ENCODE results near the gene ADCK1. TPM values are rescaled to one million over a fixed set of nuclear protein-coding genes. Genes with fewer than 3 reads are reported as not detected.
"Not testable (repeated sequence)": the region's sequence is repeated elsewhere in the genome, so short reads cannot be mapped to it uniquely, and the experiment has no call there.

ADCK1 gene
- total RNA-seq (2.8 TPM), polyA plus RNA-seq (ENCODE audit: insufficient read depth in 1 of 8, insufficient read length in 8 of 8, low replicate concordance in 1 of 8) (1 to 10 TPM; 3.9 to 8.4 (median 6.7) TPM)
- long read RNA-seq, donor 1: 0 reads
- long read RNA-seq, donor 2, partial matches to known transcripts: 0 of 1 reads
- long read RNA-seq, donor 2, other reads (novel, unspliced or antisense): 0 of 1 reads
- long read RNA-seq, donor 3: 0 reads
- long read RNA-seq, donor 4: 0 reads
- long read RNA-seq, donor 5, partial matches to known transcripts: 0 of 1 reads
- long read RNA-seq, donor 5, other reads (novel, unspliced or antisense): 0 of 1 reads
- long read RNA-seq, donor 6, partial matches to known transcripts: 0 of 1 reads
- long read RNA-seq, donor 6, other reads (novel, unspliced or antisense): 0 of 1 reads
- long read RNA-seq, donor 7, partial matches to known transcripts: 0 of 1 reads
- long read RNA-seq, donor 7, other reads (novel, unspliced or antisense): 0 of 1 reads
- long read RNA-seq, donor 8, partial matches to known transcripts: 0 of 1 reads
- long read RNA-seq, donor 8, other reads (novel, unspliced or antisense): 0 of 1 reads
- long read RNA-seq, donor 9, partial matches to known transcripts: 0 of 1 reads
- long read RNA-seq, donor 9, other reads (novel, unspliced or antisense): 0 of 1 reads
- long read RNA-seq, donor 10: 0 reads
- long read RNA-seq, donor 11: 0 reads

- Histone ChIP-seq H3K36me3 (ENCODE audit: control insufficient read depth, insufficient read depth, low read length) (no peaks in the 10 kb centered on the region), H3K27ac (ENCODE audit: low read length) (peak within 1 kb of the TSS; percentile 54), H3K4me1 (ENCODE audit: control insufficient read depth, insufficient read depth, low read length) (peaks cover 2% of the 10 kb centered on the region), H3K4me3 (ENCODE audit: low read length) (peak within 1 kb of the TSS; percentile 60), H3K9me3 (replicated peaks; ENCODE audit: control insufficient read depth, low read depth, low read length) (no peaks in the 10 kb centered on the region), H3K27me3 (ENCODE audit: control insufficient read depth, insufficient read depth, low read length) (no peaks in the 10 kb centered on the region)
- DNase-seq: peak; percentile 91
- under 1% methylated on average over 62 of the region's 66 CpGs for WGBS (ENCODE audit: insufficient coverage)
These were observed at the start of gene ADCK1 for GRCh38 chr14:77799863-77800730. ADCK1 (plus strand) TSS chr14:77800109; CDS start chr14:77818979, 18,870 bp downstream.

GRCh38 chr14:77752266-77752665 is 47.6 kb upstream of the ADCK1 start:
- Histone ChIP-seq H3K27ac (ENCODE audit: low read length) (no peak overlapping the region), H3K4me1 (ENCODE audit: control insufficient read depth, insufficient read depth, low read length) (no peaks in the 10 kb centered on the region), H3K27me3 (ENCODE audit: control insufficient read depth, insufficient read depth, low read length) (no peaks in the 10 kb centered on the region), H3K36me3 (ENCODE audit: control insufficient read depth, insufficient read depth, low read length) (peaks cover 55% of the 10 kb centered on the region), H3K9me3 (replicated peaks; ENCODE audit: control insufficient read depth, low read depth, low read length) (no peaks in the 10 kb centered on the region), H3K4me3 (ENCODE audit: low read length) (no peak overlapping the region)
- WGBS (ENCODE audit: insufficient coverage): no CpG with 5 or more reads among the region's 2 CpGs
- DNase-seq: no peak

- H3K9me3 ChIP-seq (replicated peaks; ENCODE audit: control insufficient read depth, low read depth, low read length): no peaks in the 10 kb centered on the region
- no peak for DNase-seq
- H3K4me1 ChIP-seq (ENCODE audit: control insufficient read depth, insufficient read depth, low read length): no peaks in the 10 kb centered on the region
- H3K4me3 ChIP-seq (ENCODE audit: low read length): no peak overlapping the region
- H3K27me3 ChIP-seq (ENCODE audit: control insufficient read depth, insufficient read depth, low read length): no peaks in the 10 kb centered on the region
- no peak overlapping the region for H3K27ac ChIP-seq (ENCODE audit: low read length)
- WGBS (ENCODE audit: insufficient coverage): no CpG with 5 or more reads among the region's 3 CpGs
- H3K36me3 ChIP-seq (ENCODE audit: control insufficient read depth, insufficient read depth, low read length): peaks cover 52% of the 10 kb centered on the region
These were observed 47.0 kb upstream of the ADCK1 start for GRCh38 chr14:77752799-77753516.

GRCh38 chr14:77760381-77761204 is 39.3 kb upstream of the ADCK1 start, which contains the start of gene SNW1:
SNW1 (minus strand) TSS chr14:77761156; CDS start chr14:77761127, 29 bp downstream.
- Histone ChIP-seq H3K4me1 (ENCODE audit: control insufficient read depth, insufficient read depth, low read length) (peaks cover 18% of the 10 kb centered on the region), H3K36me3 (ENCODE audit: control insufficient read depth, insufficient read depth, low read length) (peaks cover 16% of the 10 kb centered on the region), H3K4me3 (ENCODE audit: low read length) (peak within 1 kb of the TSS; percentile 100), H3K27ac (ENCODE audit: low read length) (peak within 1 kb of the TSS; percentile 99), H3K27me3 (ENCODE audit: control insufficient read depth, insufficient read depth, low read length) (no peaks in the 10 kb centered on the region), H3K9me3 (replicated peaks; ENCODE audit: control insufficient read depth, low read depth, low read length) (no peaks in the 10 kb centered on the region)
- peak; percentile 98 for DNase-seq
- under 1% methylated on average over 29 of the region's 60 CpGs for WGBS (ENCODE audit: insufficient coverage)

GRCh38 chr14:77761205-77761931 is 38.5 kb upstream of the ADCK1 start:
- WGBS (ENCODE audit: insufficient coverage): 0% methylated on average over 4 of the region's 24 CpGs
- DNase-seq: peak; percentile 59
- H3K27me3 ChIP-seq (ENCODE audit: control insufficient read depth, insufficient read depth, low read length): no peaks in the 10 kb centered on the region
- peaks cover 18% of the 10 kb centered on the region for H3K4me1 ChIP-seq (ENCODE audit: control insufficient read depth, insufficient read depth, low read length)
- peak overlapping the region; percentile 99 for H3K27ac ChIP-seq (ENCODE audit: low read length)
- peaks cover 9% of the 10 kb centered on the region for H3K36me3 ChIP-seq (ENCODE audit: control insufficient read depth, insufficient read depth, low read length)
- no peaks in the 10 kb centered on the region for H3K9me3 ChIP-seq (replicated peaks; ENCODE audit: control insufficient read depth, low read depth, low read length)
- peak overlapping the region; percentile 100 for H3K4me3 ChIP-seq (ENCODE audit: low read length)

GRCh38 chr14:77763316-77763715 is 36.6 kb upstream of the ADCK1 start:
- Histone ChIP-seq H3K36me3 (ENCODE audit: control insufficient read depth, insufficient read depth, low read length) (peaks cover 7% of the 10 kb centered on the region), H3K27ac (ENCODE audit: low read length) (no peak overlapping the region), H3K27me3 (ENCODE audit: control insufficient read depth, insufficient read depth, low read length) (no peaks in the 10 kb centered on the region), H3K4me3 (ENCODE audit: low read length) (no peak overlapping the region), H3K9me3 (replicated peaks; ENCODE audit: control insufficient read depth, low read depth, low read length) (no peaks in the 10 kb centered on the region), H3K4me1 (ENCODE audit: control insufficient read depth, insufficient read depth, low read length) (peaks cover 18% of the 10 kb centered on the region)
- whole genome bisulfite sequencing (ENCODE audit: insufficient coverage): 20% methylated on average over 1 of the region's 1 CpG
- no peak for DNase-seq

- Histone ChIP-seq H3K9me3 (replicated peaks; ENCODE audit: control insufficient read depth, low read depth, low read length) (no peaks in the 10 kb centered on the region), H3K36me3 (ENCODE audit: control insufficient read depth, insufficient read depth, low read length) (peaks cover 4% of the 10 kb centered on the region), H3K27ac (ENCODE audit: low read length) (no peak overlapping the region), H3K27me3 (ENCODE audit: control insufficient read depth, insufficient read depth, low read length) (no peaks in the 10 kb centered on the region), H3K4me3 (ENCODE audit: low read length) (no peak overlapping the region), H3K4me1 (ENCODE audit: control insufficient read depth, insufficient read depth, low read length) (peaks cover 18% of the 10 kb centered on the region)
- no CpG with 5 or more reads among the region's 3 CpGs for WGBS (ENCODE audit: insufficient coverage)
- no peak for DNase-seq
These were observed 35.9 kb upstream of the ADCK1 start for GRCh38 chr14:77763978-77764377.

- not testable (repeated sequence) for H3K27ac ChIP-seq (ENCODE audit: low read length); H3K27me3 ChIP-seq (ENCODE audit: control insufficient read depth, insufficient read depth, low read length); H3K4me1 ChIP-seq (ENCODE audit: control insufficient read depth, insufficient read depth, low read length); DNase-seq; H3K36me3 ChIP-seq (ENCODE audit: control insufficient read depth, insufficient read depth, low read length); H3K9me3 ChIP-seq (replicated peaks; ENCODE audit: control insufficient read depth, low read depth, low read length); H3K4me3 ChIP-seq (ENCODE audit: low read length)
- no CpG with 5 or more reads among the region's 2 CpGs for WGBS (ENCODE audit: insufficient coverage)
These were observed 31.4 kb upstream of the ADCK1 start for GRCh38 chr14:77768442-77769069.
